ENCODE measurements around the gene SKAP1.

- TF ChIP-seq POLR2A (IDR thresholded peaks at IDR 0.05) (no peak), CTCF (IDR thresholded peaks at IDR 0.05) (no peak)
Observed at GRCh38 chr17:48439875-48440505, 10.0 kb upstream of the SKAP1 start.
